ENCODE data around the gene TSC22D1. TPM values are rescaled to one million over a fixed set of nuclear protein-coding genes. Genes with fewer than 3 reads are reported as not detected.

The TSC22D1 gene
- total RNA-seq, 2 donors from 2014 or later, result 95.9 to 107 TPM

DNA sequence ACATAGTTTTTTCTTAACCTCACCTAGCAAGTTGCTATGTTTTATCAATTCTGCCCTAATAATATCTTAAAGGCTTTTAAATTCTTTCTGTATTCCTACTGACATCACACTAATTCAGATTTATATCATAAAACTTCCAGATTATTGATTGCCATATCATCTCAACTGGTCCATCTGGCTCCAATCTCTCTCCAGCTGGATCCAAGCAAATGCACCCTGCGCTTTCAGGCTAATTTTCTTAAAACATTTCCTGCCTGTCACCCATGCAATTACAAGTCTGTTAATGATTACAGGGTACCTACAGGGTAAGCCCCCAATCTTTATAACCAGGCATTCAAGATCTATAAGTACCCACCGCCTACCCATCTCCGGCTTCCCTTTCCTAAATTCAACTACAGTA lies 107.3 kb downstream of the TSC22D1 start:
- Mint-ChIP-seq H3K9me3 (no peaks in the 10 kb centered on the region), H3K36me3 (ENCODE audit: low read depth) (peaks cover 12% of the 10 kb centered on the region), H3K27ac (no peak overlapping the region), H3K4me1 (peaks cover 6% of the 10 kb centered on the region), H3K27me3 (ENCODE audit: insufficient read depth) (no peaks in the 10 kb centered on the region), H3K4me3 (no peak overlapping the region)
- no peaks in the 10 kb centered on the region for H3K27me3 ChIP-seq (ENCODE audit: control insufficient read depth, insufficient read depth, low read length, poor library complexity, severe bottlenecking)
- no peak overlapping the region for H3K4me3 ChIP-seq (ENCODE audit: low read length)
- no peaks in the 10 kb centered on the region for H3K9me3 ChIP-seq (ENCODE audit: control insufficient read depth, low read length)
- TF ChIP-seq CTCF (conservative IDR thresholded peaks at IDR 0.05), result no peak
- no peak overlapping the region for H3K9ac ChIP-seq (ENCODE audit: extremely low read depth, low read length, poor library complexity, severe bottlenecking)
- no peak overlapping the region for H3K27ac ChIP-seq (ENCODE audit: low read depth, low read length)
- no peak for DNase-seq
- no peaks in the 10 kb centered on the region for H3K4me1 ChIP-seq (ENCODE audit: control insufficient read depth, insufficient read depth, low read length)
- 96 to 100% methylated on average over 1 to 3 of the region's 3 CpGs for WGBS, 2 experiments (ENCODE audit: insufficient coverage in 1 of 2, insufficient read length in 1 of 2)
- no peaks in the 10 kb centered on the region for H3K36me3 ChIP-seq (ENCODE audit: control insufficient read depth, insufficient read depth, low read length)

GRCh38 chr13:44465318-44465717 lies 110.8 kb downstream of the TSC22D1 start:
- H3K4me1 ChIP-seq (ENCODE audit: control insufficient read depth, insufficient read depth, low read length), result no peaks in the 10 kb centered on the region
- TF ChIP-seq CTCF (conservative IDR thresholded peaks at IDR 0.05), result peak; percentile 19
- H3K9me3 Mint-ChIP-seq, result no peaks in the 10 kb centered on the region
- H3K36me3 ChIP-seq (ENCODE audit: control insufficient read depth, insufficient read depth, low read length), result no peaks in the 10 kb centered on the region
- H3K4me3 Mint-ChIP-seq, result no peak overlapping the region
- H3K4me1 Mint-ChIP-seq, result peaks cover 6% of the 10 kb centered on the region
- H3K9me3 ChIP-seq (ENCODE audit: control insufficient read depth, low read length), result peaks cover 5% of the 10 kb centered on the region
- H3K9ac ChIP-seq (ENCODE audit: extremely low read depth, low read length, poor library complexity, severe bottlenecking), result no peak overlapping the region
- H3K27ac Mint-ChIP-seq, result no peak overlapping the region
- no peak overlapping the region for H3K27ac ChIP-seq (ENCODE audit: low read depth, low read length)
- no peak overlapping the region for H3K4me3 ChIP-seq (ENCODE audit: low read length)
- no peaks in the 10 kb centered on the region for H3K27me3 ChIP-seq (ENCODE audit: control insufficient read depth, insufficient read depth, low read length, poor library complexity, severe bottlenecking)
- 90 to 97% methylated on average over 3 to 4 of the region's 4 CpGs for WGBS, 2 experiments (ENCODE audit: insufficient coverage in 1 of 2, insufficient read length in 1 of 2)
- no peak for DNase-seq
- no peaks in the 10 kb centered on the region for H3K27me3 Mint-ChIP-seq (ENCODE audit: insufficient read depth)
- peaks cover 4% of the 10 kb centered on the region for H3K36me3 Mint-ChIP-seq (ENCODE audit: low read depth)

DNA sequence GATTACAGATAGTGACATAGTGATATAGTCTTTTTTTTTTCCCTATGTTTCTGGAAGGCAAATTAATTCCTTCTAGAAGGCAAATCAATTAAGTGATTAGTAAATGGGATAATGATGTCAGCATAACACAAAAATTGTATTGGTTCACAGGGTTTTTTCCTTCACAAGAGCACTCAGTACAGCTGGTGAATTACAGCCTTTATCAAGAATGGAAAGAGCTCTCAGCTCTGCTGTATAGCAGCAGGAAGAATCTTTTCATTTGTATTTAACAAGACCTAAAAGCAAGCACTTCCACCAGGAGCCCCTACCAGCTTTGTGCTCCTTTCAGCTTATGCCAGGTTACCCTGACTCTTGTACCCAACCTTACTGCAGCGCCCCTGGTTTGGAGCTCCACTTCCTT lies 111.7 kb downstream of the TSC22D1 start:
- no peaks in the 10 kb centered on the region for H3K36me3 ChIP-seq (ENCODE audit: control insufficient read depth, insufficient read depth, low read length)
- no peaks in the 10 kb centered on the region for H3K4me1 ChIP-seq (ENCODE audit: control insufficient read depth, insufficient read depth, low read length)
- 96% methylated on average over 1 of the region's 1 CpG; no CpG with 5 or more reads in 1 of the 2 experiments for WGBS, 2 experiments (ENCODE audit: insufficient coverage in 1 of 2, insufficient read length in 1 of 2)

More for the DNA sequence above, 111.7 kb downstream of the TSC22D1 start:
- no peak for TF ChIP-seq CTCF (conservative IDR thresholded peaks at IDR 0.05)
- Mint-ChIP-seq H3K36me3 (ENCODE audit: low read depth) (peaks cover 10% of the 10 kb centered on the region), H3K27ac (no peak overlapping the region), H3K4me3 (no peak overlapping the region), H3K9me3 (peaks cover 4% of the 10 kb centered on the region), H3K27me3 (ENCODE audit: insufficient read depth) (no peaks in the 10 kb centered on the region), H3K4me1 (peaks cover 6% of the 10 kb centered on the region)
- Histone ChIP-seq H3K9ac (ENCODE audit: extremely low read depth, low read length, poor library complexity, severe bottlenecking) (no peak overlapping the region), H3K4me3 (ENCODE audit: low read length) (no peak overlapping the region), H3K9me3 (ENCODE audit: control insufficient read depth, low read length) (peaks cover 13% of the 10 kb centered on the region), H3K27ac (ENCODE audit: low read depth, low read length) (no peak overlapping the region), H3K27me3 (ENCODE audit: control insufficient read depth, insufficient read depth, low read length, poor library complexity, severe bottlenecking) (no peaks in the 10 kb centered on the region)
- DNase-seq, result no peak
